Measurements from ENCODE around the gene MDFI.

- TF ChIP-seq CTCF (IDR thresholded peaks at IDR 0.05) = no peak
- no peak for TF ChIP-seq POLR2A (IDR thresholded peaks at IDR 0.05)
Observed at GRCh38 chr6:41651246-41651961, 13.1 kb downstream of the MDFI start.

Data from testis (tissue), 2 donors.